ENCODE data around the gene XCL2. TPM values are rescaled to one million over a fixed set of nuclear protein-coding genes. Genes with fewer than 3 reads are reported as not detected.
"Not testable (repeated sequence)": the region's sequence is repeated elsewhere in the genome, so short reads cannot be mapped to it uniquely, and the experiment has no call there.

XCL2 gene, protein sequence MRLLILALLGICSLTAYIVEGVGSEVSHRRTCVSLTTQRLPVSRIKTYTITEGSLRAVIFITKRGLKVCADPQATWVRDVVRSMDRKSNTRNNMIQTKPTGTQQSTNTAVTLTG
- polyA plus RNA-seq (not detected in 2 replicates), polyA minus RNA-seq (not detected in 2 replicates)

DNA sequence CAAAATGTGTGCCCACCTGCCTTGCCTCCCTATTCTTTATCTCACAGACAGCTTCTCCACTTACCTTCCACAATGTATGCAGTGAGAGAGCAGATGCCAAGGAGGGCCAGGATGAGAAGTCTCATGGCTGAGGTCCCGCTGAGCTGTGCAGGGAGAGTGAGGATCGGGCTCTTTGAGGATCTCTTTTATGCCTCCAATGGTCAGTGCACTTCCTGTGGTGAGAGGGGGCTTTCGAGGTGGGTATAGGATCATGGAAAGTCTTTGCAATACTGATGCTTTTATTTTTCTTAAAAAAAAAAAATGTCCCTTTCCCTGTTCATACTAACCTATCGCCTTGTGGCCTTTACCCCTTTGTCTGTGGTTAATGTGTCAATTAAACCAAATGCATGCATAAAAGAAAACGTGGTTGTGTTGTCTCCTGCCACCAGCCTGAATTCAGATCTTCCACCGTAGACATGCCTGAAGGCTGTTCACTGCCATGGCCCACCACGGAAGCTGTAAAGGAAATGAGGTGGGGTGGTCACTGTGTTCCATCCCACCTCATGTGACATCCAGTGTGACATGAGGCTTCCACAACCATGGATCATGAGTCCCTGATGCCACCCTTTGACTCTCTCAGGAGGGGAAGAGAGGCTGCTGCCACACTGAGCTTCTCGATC lies at the start of gene XCL2:
Gene XCL2, minus strand, starts transcription at position 158 of the 659 bp plus-strand sequence. Its CDS starts 33 bp downstream, at position 125.
- not testable (repeated sequence) for H4K20me1 ChIP-seq (ENCODE audit: insufficient read depth); H3K9me2 ChIP-seq (ENCODE audit: insufficient read depth, low read length); H3K36me3 ChIP-seq (ENCODE audit: insufficient read depth, low read length); H3F3A ChIP-seq (ENCODE audit: insufficient read depth, low read length, poor library complexity, severe bottlenecking); H3K4me2 ChIP-seq (ENCODE audit: low read length); H3K27ac ChIP-seq (ENCODE audit: low read length); H3K9ac ChIP-seq (ENCODE audit: low read length); H3K9me3 ChIP-seq (ENCODE audit: low read length); H3K27me3 ChIP-seq (ENCODE audit: insufficient read depth, low read depth, low read length); H3K79me2 ChIP-seq (replicated peaks; ENCODE audit: insufficient read depth, low read length); H2AFZ ChIP-seq (ENCODE audit: low read depth, low read length); H3K4me3 ChIP-seq (ENCODE audit: low read length)

DNA sequence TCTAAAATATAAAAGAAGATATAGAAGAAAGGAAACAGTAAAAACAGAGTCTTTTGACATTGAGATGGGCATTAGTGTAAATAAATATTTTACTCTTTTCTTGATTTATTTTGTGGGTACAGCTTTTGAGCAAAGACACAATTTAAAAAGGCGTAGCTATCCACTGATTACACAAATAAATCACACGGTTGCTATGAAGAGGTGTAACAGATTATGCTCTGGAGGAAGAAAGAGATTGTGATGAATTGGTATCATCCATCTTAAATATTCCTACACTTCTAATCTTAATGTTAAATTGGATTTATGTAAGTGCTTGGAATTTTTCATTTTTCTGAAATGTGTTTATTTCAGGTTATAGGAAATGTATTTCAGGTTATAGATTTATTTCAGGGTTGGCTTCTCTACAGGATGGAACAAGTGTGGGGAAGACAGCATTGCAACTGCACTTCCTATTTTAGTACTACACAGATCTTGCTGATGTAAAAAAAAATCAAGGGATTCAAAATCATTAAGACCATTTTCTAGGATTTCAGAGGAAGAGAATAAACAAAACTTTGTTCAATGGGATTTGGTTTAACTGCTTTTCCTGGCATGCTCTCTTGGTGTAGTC lies 47.9 kb upstream of the XCL2 start:
- H3K9me2 ChIP-seq (ENCODE audit: insufficient read depth, low read length) = no peaks in the 10 kb centered on the region
- H4K20me1 ChIP-seq (ENCODE audit: insufficient read depth) = no peaks in the 10 kb centered on the region
- no peaks in the 10 kb centered on the region for H3K36me3 ChIP-seq (ENCODE audit: insufficient read depth, low read length)
- H3K9ac ChIP-seq (ENCODE audit: low read length) = no peak overlapping the region
- H3K4me2 ChIP-seq (ENCODE audit: low read length) = no peak overlapping the region
- no peak overlapping the region for H2AFZ ChIP-seq (ENCODE audit: low read depth, low read length)
- no peaks in the 10 kb centered on the region for H3K27me3 ChIP-seq (ENCODE audit: insufficient read depth, low read depth, low read length)
- no peaks in the 10 kb centered on the region for H3K79me2 ChIP-seq (replicated peaks; ENCODE audit: insufficient read depth, low read length)
- TF ChIP-seq, protein P1, sequence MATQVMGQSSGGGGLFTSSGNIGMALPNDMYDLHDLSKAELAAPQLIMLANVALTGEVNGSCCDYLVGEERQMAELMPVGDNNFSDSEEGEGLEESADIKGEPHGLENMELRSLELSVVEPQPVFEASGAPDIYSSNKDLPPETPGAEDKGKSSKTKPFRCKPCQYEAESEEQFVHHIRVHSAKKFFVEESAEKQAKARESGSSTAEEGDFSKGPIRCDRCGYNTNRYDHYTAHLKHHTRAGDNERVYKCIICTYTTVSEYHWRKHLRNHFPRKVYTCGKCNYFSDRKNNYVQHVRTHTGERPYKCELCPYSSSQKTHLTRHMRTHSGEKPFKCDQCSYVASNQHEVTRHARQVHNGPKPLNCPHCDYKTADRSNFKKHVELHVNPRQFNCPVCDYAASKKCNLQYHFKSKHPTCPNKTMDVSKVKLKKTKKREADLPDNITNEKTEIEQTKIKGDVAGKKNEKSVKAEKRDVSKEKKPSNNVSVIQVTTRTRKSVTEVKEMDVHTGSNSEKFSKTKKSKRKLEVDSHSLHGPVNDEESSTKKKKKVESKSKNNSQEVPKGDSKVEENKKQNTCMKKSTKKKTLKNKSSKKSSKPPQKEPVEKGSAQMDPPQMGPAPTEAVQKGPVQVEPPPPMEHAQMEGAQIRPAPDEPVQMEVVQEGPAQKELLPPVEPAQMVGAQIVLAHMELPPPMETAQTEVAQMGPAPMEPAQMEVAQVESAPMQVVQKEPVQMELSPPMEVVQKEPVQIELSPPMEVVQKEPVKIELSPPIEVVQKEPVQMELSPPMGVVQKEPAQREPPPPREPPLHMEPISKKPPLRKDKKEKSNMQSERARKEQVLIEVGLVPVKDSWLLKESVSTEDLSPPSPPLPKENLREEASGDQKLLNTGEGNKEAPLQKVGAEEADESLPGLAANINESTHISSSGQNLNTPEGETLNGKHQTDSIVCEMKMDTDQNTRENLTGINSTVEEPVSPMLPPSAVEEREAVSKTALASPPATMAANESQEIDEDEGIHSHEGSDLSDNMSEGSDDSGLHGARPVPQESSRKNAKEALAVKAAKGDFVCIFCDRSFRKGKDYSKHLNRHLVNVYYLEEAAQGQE (IDR thresholded peaks at IDR 0.05; ENCODE audit: borderline replicate concordance) = no peak
- TF ChIP-seq MXI1 (conservative IDR thresholded peaks at IDR 0.05; ENCODE audit: poor library complexity, severe bottlenecking) (no peak), RAD21 (conservative IDR thresholded peaks at IDR 0.05) (no peak)
- H3K4me3 ChIP-seq (ENCODE audit: low read length) = no peak overlapping the region
- H3K27ac ChIP-seq (ENCODE audit: low read length) = no peak overlapping the region
- no peaks in the 10 kb centered on the region for H3K9me3 ChIP-seq (ENCODE audit: low read length)
- no peaks in the 10 kb centered on the region for H3F3A ChIP-seq (ENCODE audit: insufficient read depth, low read length, poor library complexity, severe bottlenecking)

DNA sequence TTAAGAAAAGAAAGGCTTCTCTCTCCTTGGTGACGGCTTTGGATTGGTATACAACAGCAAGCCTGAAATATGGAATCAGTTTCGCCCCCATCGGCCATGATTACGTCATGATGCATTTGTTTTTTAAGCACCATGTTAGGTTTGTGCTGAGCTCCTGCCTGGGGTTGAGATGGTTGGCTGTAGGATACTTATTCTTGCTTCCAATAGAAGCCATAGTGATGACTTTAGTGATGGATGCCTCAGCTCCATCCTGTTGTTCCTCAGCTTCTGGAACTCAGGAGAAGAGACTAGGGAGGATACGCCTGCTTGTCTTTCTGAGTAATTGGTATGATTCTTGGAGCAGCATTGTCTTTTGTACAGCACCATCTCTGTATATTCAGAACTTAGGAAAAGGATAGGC lies 47.3 kb upstream of the XCL2 start:
- H3K27ac ChIP-seq (ENCODE audit: low read length) = no peak overlapping the region
- no peak overlapping the region for H2AFZ ChIP-seq (ENCODE audit: low read depth, low read length)
- no peaks in the 10 kb centered on the region for H3K79me2 ChIP-seq (replicated peaks; ENCODE audit: insufficient read depth, low read length)
- no peaks in the 10 kb centered on the region for H3K27me3 ChIP-seq (ENCODE audit: insufficient read depth, low read depth, low read length)
- no peaks in the 10 kb centered on the region for H3K9me2 ChIP-seq (ENCODE audit: insufficient read depth, low read length)
- H3K4me2 ChIP-seq (ENCODE audit: low read length) = no peak overlapping the region
- H3F3A ChIP-seq (ENCODE audit: insufficient read depth, low read length, poor library complexity, severe bottlenecking) = no peaks in the 10 kb centered on the region
- H3K4me3 ChIP-seq (ENCODE audit: low read length) = no peak overlapping the region
- H4K20me1 ChIP-seq (ENCODE audit: insufficient read depth) = no peaks in the 10 kb centered on the region
- H3K36me3 ChIP-seq (ENCODE audit: insufficient read depth, low read length) = no peaks in the 10 kb centered on the region
- H3K9me3 ChIP-seq (ENCODE audit: low read length) = no peaks in the 10 kb centered on the region
- H3K9ac ChIP-seq (ENCODE audit: low read length) = no peak overlapping the region
- TF ChIP-seq RAD21 (conservative IDR thresholded peaks at IDR 0.05) (no peak), SMC3 (conservative IDR thresholded peaks at IDR 0.05; ENCODE audit: poor library complexity) (no peak), MXI1 (conservative IDR thresholded peaks at IDR 0.05; ENCODE audit: poor library complexity, severe bottlenecking) (no peak), POLR2AphosphoS5 (IDR thresholded peaks at IDR 0.05) (no peak), EZH2 (IDR thresholded peaks at IDR 0.05; ENCODE audit: borderline replicate concordance, insufficient read depth, low read length, poor library complexity, severe bottlenecking) (no peak), EP300 (conservative IDR thresholded peaks at IDR 0.05; ENCODE audit: poor library complexity, severe bottlenecking) (no peak), TAF1 (IDR thresholded peaks at IDR 0.05; ENCODE audit: low read depth) (no peak)
- TF ChIP-seq, protein P2, sequence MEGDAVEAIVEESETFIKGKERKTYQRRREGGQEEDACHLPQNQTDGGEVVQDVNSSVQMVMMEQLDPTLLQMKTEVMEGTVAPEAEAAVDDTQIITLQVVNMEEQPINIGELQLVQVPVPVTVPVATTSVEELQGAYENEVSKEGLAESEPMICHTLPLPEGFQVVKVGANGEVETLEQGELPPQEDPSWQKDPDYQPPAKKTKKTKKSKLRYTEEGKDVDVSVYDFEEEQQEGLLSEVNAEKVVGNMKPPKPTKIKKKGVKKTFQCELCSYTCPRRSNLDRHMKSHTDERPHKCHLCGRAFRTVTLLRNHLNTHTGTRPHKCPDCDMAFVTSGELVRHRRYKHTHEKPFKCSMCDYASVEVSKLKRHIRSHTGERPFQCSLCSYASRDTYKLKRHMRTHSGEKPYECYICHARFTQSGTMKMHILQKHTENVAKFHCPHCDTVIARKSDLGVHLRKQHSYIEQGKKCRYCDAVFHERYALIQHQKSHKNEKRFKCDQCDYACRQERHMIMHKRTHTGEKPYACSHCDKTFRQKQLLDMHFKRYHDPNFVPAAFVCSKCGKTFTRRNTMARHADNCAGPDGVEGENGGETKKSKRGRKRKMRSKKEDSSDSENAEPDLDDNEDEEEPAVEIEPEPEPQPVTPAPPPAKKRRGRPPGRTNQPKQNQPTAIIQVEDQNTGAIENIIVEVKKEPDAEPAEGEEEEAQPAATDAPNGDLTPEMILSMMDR (IDR thresholded peaks at IDR 0.05; ENCODE audit: poor library complexity, severe bottlenecking) = no peak
- TF ChIP-seq, protein P1 (IDR thresholded peaks at IDR 0.05; ENCODE audit: borderline replicate concordance) = no peak

Measured in neural cell (in vitro differentiated cells).